Retinal pigment epithelial cell (primary cell): ENCODE results near the gene USH1G.
"Not testable (repeated sequence)": the region's sequence is repeated elsewhere in the genome, so short reads cannot be mapped to it uniquely, and the experiment has no call there.

Experiments used
- DNase-seq: peaks from one replicate; pipeline ENCODE4 v3.0.0-alpha.2; 2010; ENCODE audit warnings: low read depth
- H3K4me3 ChIP-seq: 2 replicates; pipeline ENCODE4 v1.5.1; 2011; ENCODE audit warnings: mild to moderate bottlenecking, low read length, control low read depth, moderate library complexity
- CTCF ChIP-seq: conservative IDR thresholded peaks from 2 replicates; pipeline ENCODE4 v1.5.1; 2011; ENCODE audit warnings: low read depth, low read length, control low read depth, inconsistent platforms

USH1G gene

GRCh38 chr17:74922694-74923537 is at the start of gene USH1G:
Gene USH1G, minus strand, starts transcription at chr17:74923255. Its CDS starts 182 bp downstream, at chr17:74923073.
- H3K4me3 ChIP-seq: peak within 1 kb of the TSS; percentile 22
- no peak for DNase-seq
- no peak for TF ChIP-seq CTCF

DNA sequence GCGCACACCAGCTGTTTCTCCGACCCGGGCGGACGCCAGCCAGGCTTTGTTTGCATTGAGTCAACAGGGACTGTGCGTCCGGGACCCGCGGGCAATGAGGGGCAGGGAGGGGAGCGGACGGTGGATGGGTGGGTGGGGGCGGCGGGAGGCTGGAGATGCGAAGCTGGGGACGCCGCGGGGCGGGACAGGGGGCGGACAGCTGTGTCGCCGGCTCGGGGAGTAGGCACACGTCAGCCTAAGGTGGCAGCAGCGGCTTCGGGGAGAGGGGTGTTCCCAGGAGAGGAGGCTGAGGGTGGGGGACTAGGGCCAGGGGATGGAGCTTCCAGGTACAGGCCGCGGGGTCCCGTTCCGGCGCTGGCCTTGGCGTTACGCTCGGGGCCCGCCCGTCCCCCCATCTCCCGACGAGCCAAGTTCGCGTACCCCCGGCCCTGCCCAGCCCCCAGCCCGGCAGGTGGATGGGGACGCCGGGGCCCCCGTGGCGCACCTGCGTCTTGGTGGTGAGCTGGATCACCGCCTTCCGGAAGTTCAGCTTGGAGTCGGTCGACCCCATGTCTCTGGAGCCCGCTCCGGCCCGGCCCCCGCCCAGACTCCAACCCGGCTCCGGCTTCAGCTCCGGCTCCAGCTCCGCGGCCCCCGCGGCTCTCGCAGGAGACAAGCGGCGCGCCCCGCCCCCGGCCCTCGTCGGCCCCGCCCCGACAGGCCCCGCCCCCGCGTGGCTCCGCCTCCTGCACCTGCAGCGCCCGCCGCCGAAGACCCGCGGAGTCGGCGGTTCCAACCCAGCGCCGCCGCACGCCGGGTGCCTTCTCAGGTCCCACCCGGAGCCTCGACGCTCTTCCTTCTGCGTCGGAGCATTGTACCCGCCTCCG is 49.3 kb upstream of the USH1G start, which contains the start of gene HID1:
TSS of gene HID1 (minus strand) at position 653 of the 866 bp plus-strand sequence. CDS start at position 550, 103 bp downstream.
- peak within 1 kb of the TSS; percentile 57 for H3K4me3 ChIP-seq

DNA sequence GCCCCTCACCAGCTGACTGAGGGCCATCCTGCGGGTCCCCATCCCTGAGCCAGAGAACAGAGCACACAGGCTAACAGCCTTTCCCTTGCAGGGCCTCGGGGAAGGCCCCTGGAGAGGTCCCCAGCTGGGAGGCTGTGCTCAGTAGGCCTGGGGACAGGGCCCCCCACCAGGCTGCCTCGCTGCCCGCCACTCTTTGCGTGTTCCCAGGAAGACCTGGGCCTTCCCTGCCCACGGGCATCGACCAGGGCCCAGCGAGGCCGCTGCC is 48.7 kb upstream of the USH1G start:
- H3K4me3 ChIP-seq: peak overlapping the region; percentile 57
- DNase-seq: no peak
- no peak for TF ChIP-seq CTCF

More for the DNA sequence above, 49.3 kb upstream of the USH1G start, which contains the start of gene HID1:
- no peak for DNase-seq
- TF ChIP-seq CTCF: no peak

DNA sequence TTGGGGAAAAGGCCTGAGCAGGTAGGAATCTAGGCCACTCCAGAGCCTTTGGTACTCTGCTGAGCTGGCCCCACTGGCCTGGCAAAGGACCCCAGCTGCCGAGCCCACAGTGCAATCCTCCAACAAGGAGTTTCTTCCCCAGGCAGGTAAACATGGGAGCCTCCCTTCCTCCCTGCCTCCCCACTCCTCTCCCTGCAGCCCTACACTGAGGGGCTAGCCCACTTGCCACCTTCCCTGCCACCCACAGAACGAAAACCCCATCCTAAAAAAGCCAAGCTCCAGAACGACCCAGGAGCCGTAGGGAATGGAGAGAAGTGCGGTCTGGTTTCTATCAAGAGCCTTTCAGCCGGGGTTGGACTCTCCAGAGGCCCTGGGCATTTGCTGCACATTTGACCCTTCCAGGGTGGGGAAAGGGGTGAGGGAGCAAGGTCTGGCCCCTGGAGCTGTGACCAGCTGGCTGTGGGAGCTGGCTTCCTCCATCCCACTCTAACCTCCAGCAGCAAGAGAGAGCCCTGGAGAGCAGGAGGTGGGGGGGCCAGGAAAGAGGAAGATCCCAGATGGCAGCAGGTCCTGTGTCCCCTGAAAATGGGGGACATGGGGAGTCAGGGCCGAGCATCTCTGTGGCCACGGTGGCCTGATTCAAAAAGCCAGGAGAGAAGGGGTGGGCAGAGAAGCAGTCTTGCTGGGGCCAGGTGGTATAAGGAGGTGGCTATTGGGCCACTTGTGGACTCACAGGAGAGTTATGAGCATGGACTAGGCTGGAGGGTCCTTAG is 48.2 kb upstream of the USH1G start:
- peak overlapping the region; percentile 57 for H3K4me3 ChIP-seq
- DNase-seq: no peak
- TF ChIP-seq CTCF: no peak

DNA sequence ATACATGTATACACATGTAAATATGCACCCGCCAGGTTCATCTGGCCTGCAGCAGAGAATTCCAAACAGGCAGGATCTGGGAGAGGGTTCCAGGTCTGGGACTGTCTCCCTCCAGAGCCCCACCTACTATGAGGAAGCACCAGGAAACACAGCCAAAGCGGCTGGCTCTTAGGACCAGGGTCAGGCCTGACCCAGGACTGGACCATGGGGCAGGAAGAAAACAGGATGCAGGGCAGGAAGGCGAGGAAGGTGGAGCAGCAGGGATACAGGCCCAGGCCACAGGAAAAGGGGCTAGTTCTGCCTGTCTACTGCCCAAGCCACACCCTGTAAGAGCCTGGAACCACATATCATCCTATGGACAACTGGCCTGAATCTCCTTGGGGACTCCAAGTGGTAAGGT is 47.3 kb upstream of the USH1G start:
- DNase-seq: no peak
- no peak for TF ChIP-seq CTCF
- H3K4me3 ChIP-seq: no peak overlapping the region

GRCh38 chr17:74969501-74969900 is 46.4 kb upstream of the USH1G start:
- not testable (repeated sequence) for DNase-seq, H3K4me3 ChIP-seq

DNA sequence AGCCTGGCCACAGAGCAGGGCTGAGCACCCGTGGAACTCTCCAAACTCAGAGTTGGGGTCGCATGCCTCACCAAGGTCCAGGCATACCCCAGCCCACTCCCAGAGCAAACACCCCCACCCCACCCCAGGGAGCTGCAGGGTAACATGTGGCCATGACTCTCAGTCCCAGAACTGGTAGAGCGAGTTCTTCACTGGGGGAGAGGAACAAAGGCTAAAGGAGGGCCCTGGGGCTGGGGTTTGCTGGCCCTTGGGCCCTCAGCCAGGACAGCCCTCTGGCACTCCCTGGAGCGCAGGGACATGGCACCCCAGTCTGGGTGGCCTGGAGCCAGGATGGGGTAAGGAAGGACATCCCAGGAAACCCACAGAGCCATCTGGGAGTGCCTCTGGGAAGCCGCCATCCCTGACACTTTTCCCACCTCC is 45.3 kb upstream of the USH1G start:
- DNase-seq: no peak
- no peak for TF ChIP-seq CTCF
- H3K4me3 ChIP-seq: no peak overlapping the region
